Heart left ventricle (tissue), 16 donors: ENCODE data around the gene GPLD1. TPM values are rescaled to one million over a fixed set of nuclear protein-coding genes. Genes with fewer than 3 reads are reported as not detected.
"Not testable (repeated sequence)": the region's sequence is repeated elsewhere in the genome, so short reads cannot be mapped to it uniquely, and the experiment has no call there.

Experiments
- ATAC-seq, 4 donors: fragments of 200-7000 bp; cut with Tn5 transposase; one replicate each; pipeline ENCODE4 v1.9.1; 2020 to 2022; ENCODE audit warnings: moderate library complexity in 4 of 4, mild to moderate bottlenecking in 3 of 4, moderate number of reproducible peaks in 1 of 4
- DNase-seq, 5 donors: peaks; one replicate each; pipeline ENCODE4 v3.0.0-alpha.2; 2020
- H3K27ac ChIP-seq, 12 donors: fragments of 200-600 bp; sonication (generic) in 4 of 12; one replicate each; pipeline versions ENCODE4 v1.5.0 to v1.8.0; 2016 to 2022; ENCODE audit warnings: mild to moderate bottlenecking in 2 of 12
- H3K27me3 ChIP-seq, 9 donors: fragments of 200-600 bp; sonication (generic) in 2 of 9; one replicate each; pipeline versions ENCODE4 v1.5.1 to v1.8.0; 2016 to 2022; ENCODE audit warnings: mild to moderate bottlenecking in 3 of 9
- H3K36me3 ChIP-seq, 9 donors: fragments of 200-600 bp; sonication (generic) in 2 of 9; one replicate each; pipeline versions ENCODE4 v1.5.0 to v1.8.0; 2018 to 2022; ENCODE audit warnings: mild to moderate bottlenecking in 2 of 9
- H3K4me1 ChIP-seq, 12 donors: fragments of 200-600 bp; sonication (generic) in 4 of 12; one replicate each; pipeline versions ENCODE4 v1.5.0 to v1.8.0; 2016 to 2022; ENCODE audit warnings: mild to moderate bottlenecking in 3 of 12
- H3K4me3 ChIP-seq, 12 donors: fragments of 200-600 bp; sonication (generic) in 4 of 12; one replicate each; pipeline versions ENCODE4 v1.5.0 to v1.8.0; 2017 to 2022; ENCODE audit warnings: mild to moderate bottlenecking in 9 of 12, moderate library complexity in 4 of 12
- H3K9me3 ChIP-seq, 12 donors: fragments of 200-600 bp; sonication (generic) in 4 of 12; one replicate each; pipeline versions ENCODE4 v1.5.0 to v1.8.0; 2016 to 2022; ENCODE audit warnings: mild to moderate bottlenecking in 1 of 12
- POLR2A ChIP-seq, 2 donors: fragments of 450-650 bp; IDR thresholded peaks; one replicate each; pipeline ENCODE4 v1.6.1; 2017; ENCODE audit warnings: antibody characterized with exemption in 2 of 2, mild to moderate bottlenecking in 2 of 2, moderate library complexity in 2 of 2
- WGBS, 4 donors: extraction: QIAGEN DNeasy Blood & Tissue Kit in 2 of 4; methylation state at CpG; one replicate each; pipeline versions ENCODE4 v1.1.5 to v1.1.7; 2013 to 2018; 5-methylcytosine and 5-hydroxymethylcytosine counted together
- intact Hi-C, 10 donors: fragments of 100-400 bp; cut with DNase I; formaldehyde crosslinking; loops; one replicate each; pipeline versions ENCODE4 v1.11.1 to v1.14.2; 2022
- polyA plus RNA-seq, 2 donors: library from polyadenylated mRNA; stranded (reverse); fragments of 200-250 nt; gene quantifications; one replicate each; pipeline ENCODE4 v1.2.3, GENCODE V29; 2013
- total RNA-seq, 9 donors: library from RNA; depleted of rRNA in 2 of 9; stranded (reverse); fragments of >200 nt in 2 of 9; fragmentation: NEBNext Ultra II Directional in 3 of 9; extraction: Animal tissue kit (Norgen Biotek cat#: 25700) in 3 of 9; gene quantifications; one replicate each; pipeline versions ENCODE4 v1.1.0 to v1.2.4, GENCODE V29; 2016 to 2023
- TF ChIP-seq, protein P1 (sequence below), 12 donors: fragments of 200-600 bp; sonication (generic) in 4 of 12; IDR thresholded peaks; one replicate each; pipeline versions ENCODE4 v1.5.0 to v1.8.0; 2018 to 2022; ENCODE audit warnings: antibody characterized with exemption in 12 of 12, mild to moderate bottlenecking in 5 of 12
- donor health status: ischemic (EF 13 %, LVEDD 7.1; RV severe dilation, severe dysfunction).
- donor health status: healthy with polysubstance abuse.
- donor health status: DM: no; HTN: yes; CAD: no.
- donor health status: DM: no; HTN: no; CAD: no.
- donor health status: ischemic (EF 25% LVEDD 6.9; RV normal size, moderate dysfunction).
- donor health status: ischemic (EF 25% LVEDD 5.7; RV mildly dilated, moderate dysfunction).
- donor health status: healthy.
- donor health status: DM: yes; HTN: yes; CAD: no.
- donor health status: ischemic (EF 35%, LVEDD 5.7; RV mildly dilated, moderate dysfunction).
- donor health status: nonischemic (EF 11% LVEDD 7.7; RV severe dilation, severe dysfunction).
- donor health status: DM: yes; HTN: yes; CAD: no.
- donor health status: PGD.
- donor health status: ischemic (EF 29% LVEDD 5.4; RV normal size, mild dysfunction).
- donor health status: nonischemic (EF 23%, LVEDD 6.1; RV moderate dilation, normal function).

The GPLD1 gene
- total and polyA plus RNA-seq, 11 donors, result 0.18 to 0.99 (median 0.81) TPM

DNA sequence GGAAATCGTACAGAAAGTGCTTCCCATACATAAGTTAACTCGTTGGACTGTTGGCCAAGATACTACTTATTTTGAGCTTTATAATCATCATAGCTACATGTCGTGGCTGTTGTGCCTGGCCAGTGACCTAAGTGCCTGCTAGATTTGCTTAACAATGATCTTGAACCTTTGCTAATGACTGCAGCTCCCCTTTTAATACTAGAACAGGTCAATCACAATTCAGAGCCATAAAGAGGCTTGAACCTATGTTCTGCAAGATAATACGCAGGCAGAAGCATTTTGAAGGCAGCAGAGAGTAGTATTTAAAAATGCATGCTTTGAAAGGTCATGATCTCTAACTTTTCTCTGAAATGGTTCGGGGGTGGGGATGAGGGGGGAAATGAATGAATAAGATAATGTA is 84.1 kb downstream of the GPLD1 start:
- ATAC-seq (no peak), DNase-seq (no peak)
- H3K27me3 ChIP-seq, result peaks cover 0 to 4% (median 0%) of the 10 kb centered on the region in 9 donors
- H3K4me1 ChIP-seq, result peaks cover 0 to 27% (median 15%) of the 10 kb centered on the region in 12 donors
- H3K9me3 ChIP-seq, result no peaks in the 10 kb centered on the region
- no peak overlapping the region for H3K4me3 ChIP-seq
- no peak overlapping the region for H3K27ac ChIP-seq
- intact Hi-C loops, result no loop called here
- H3K36me3 ChIP-seq, result peaks cover 0 to 58% (median 53%) of the 10 kb centered on the region in 9 donors
- TF ChIP-seq POLR2A (IDR thresholded peaks at IDR 0.05), result no peak
- TF ChIP-seq, protein P1, sequence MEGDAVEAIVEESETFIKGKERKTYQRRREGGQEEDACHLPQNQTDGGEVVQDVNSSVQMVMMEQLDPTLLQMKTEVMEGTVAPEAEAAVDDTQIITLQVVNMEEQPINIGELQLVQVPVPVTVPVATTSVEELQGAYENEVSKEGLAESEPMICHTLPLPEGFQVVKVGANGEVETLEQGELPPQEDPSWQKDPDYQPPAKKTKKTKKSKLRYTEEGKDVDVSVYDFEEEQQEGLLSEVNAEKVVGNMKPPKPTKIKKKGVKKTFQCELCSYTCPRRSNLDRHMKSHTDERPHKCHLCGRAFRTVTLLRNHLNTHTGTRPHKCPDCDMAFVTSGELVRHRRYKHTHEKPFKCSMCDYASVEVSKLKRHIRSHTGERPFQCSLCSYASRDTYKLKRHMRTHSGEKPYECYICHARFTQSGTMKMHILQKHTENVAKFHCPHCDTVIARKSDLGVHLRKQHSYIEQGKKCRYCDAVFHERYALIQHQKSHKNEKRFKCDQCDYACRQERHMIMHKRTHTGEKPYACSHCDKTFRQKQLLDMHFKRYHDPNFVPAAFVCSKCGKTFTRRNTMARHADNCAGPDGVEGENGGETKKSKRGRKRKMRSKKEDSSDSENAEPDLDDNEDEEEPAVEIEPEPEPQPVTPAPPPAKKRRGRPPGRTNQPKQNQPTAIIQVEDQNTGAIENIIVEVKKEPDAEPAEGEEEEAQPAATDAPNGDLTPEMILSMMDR (IDR thresholded peaks at IDR 0.05), result no peak
- 83 to 86% (median 85%) methylated on average over 5 of the region's 5 CpGs for WGBS, 4 donors

- peak overlapping the region; percentile 66 to 100 (median 84) for H3K4me3 ChIP-seq
Measured at GRCh38 chr6:24403501-24403824, 85.9 kb downstream of the GPLD1 start.

GRCh38 chr6:24402697-24403500 is 86.5 kb downstream of the GPLD1 start, which contains the start of gene MRS2:
MRS2 (plus strand) TSS chr6:24402936; CDS start chr6:24403047, 111 bp downstream.
- peaks cover 0 to 20% (median 8%) of the 10 kb centered on the region in 9 donors for H3K27me3 ChIP-seq
- intact Hi-C loops, result no loop called here
- no peaks in the 10 kb centered on the region for H3K9me3 ChIP-seq
- peaks cover 0 to 34% (median 30%) of the 10 kb centered on the region in 9 donors for H3K36me3 ChIP-seq
- peak within 1 kb of the TSS; percentile 70 to 94 (median 88) for H3K27ac ChIP-seq
- ATAC-seq, result peak; percentile 97 to 99 (median 99)
- 0 to 1% (median 1%) methylated on average over 10 to 63 of the region's 63 CpGs for WGBS, 4 donors
- peak; percentile 82 to 92 (median 90) for DNase-seq
- H3K4me1 ChIP-seq, result peaks cover 0 to 27% (median 15%) of the 10 kb centered on the region in 12 donors
- H3K4me3 ChIP-seq, result peak within 1 kb of the TSS; percentile 66 to 100 (median 84)
- TF ChIP-seq, protein P1 (IDR thresholded peaks at IDR 0.05), result no peak
- TF ChIP-seq POLR2A (IDR thresholded peaks at IDR 0.05), result peak; percentile 78 to 84

More at GRCh38 chr6:24403501-24403824, 85.9 kb downstream of the GPLD1 start:
- TF ChIP-seq, protein P1 (IDR thresholded peaks at IDR 0.05), result no peak
- TF ChIP-seq POLR2A (IDR thresholded peaks at IDR 0.05), result no peak
- 6 to 11% (median 6%) methylated on average over 12 of the region's 12 CpGs for WGBS, 4 donors
- no peaks in the 10 kb centered on the region for H3K9me3 ChIP-seq
- H3K27me3 ChIP-seq, result peaks cover 0 to 14% (median 5%) of the 10 kb centered on the region in 9 donors
- peaks cover 0 to 27% (median 15%) of the 10 kb centered on the region in 12 donors for H3K4me1 ChIP-seq
- peaks cover 0 to 40% (median 35%) of the 10 kb centered on the region in 9 donors for H3K36me3 ChIP-seq
- ATAC-seq (no peak), DNase-seq (no peak)
- peak overlapping the region; percentile 70 to 94 (median 88) for H3K27ac ChIP-seq
- intact Hi-C loops, result no loop called here

- DNase-seq (no peak), ATAC-seq (no peak)
- H3K4me3 ChIP-seq, result no peak overlapping the region
- 50 to 68% (median 56%) methylated on average over 4 of the region's 4 CpGs for WGBS, 4 donors
- H3K27me3 ChIP-seq, result peaks cover 0 to 28% (median 8%) of the 10 kb centered on the region in 9 donors
- H3K9me3 ChIP-seq, result peaks cover 0 to 4% (median 0%) of the 10 kb centered on the region in 12 donors
- peaks cover 0 to 23% (median 13%) of the 10 kb centered on the region in 12 donors for H3K4me1 ChIP-seq
- peaks cover 0 to 20% (median 15%) of the 10 kb centered on the region in 9 donors for H3K36me3 ChIP-seq
- no peak for TF ChIP-seq POLR2A (IDR thresholded peaks at IDR 0.05)
- TF ChIP-seq, protein P1 (IDR thresholded peaks at IDR 0.05), result no peak
- no peak overlapping the region for H3K27ac ChIP-seq
- intact Hi-C loops, result no loop called here
Measured at GRCh38 chr6:24401458-24401857, 87.9 kb downstream of the GPLD1 start.

GRCh38 chr6:24400045-24401039 is 89.0 kb downstream of the GPLD1 start:
- intact Hi-C loops, DNase-seq, ATAC-seq, H3K27ac ChIP-seq, H3K36me3 ChIP-seq, H3K9me3 ChIP-seq, H3K4me3 ChIP-seq: not testable (repeated sequence)
- Histone ChIP-seq H3K27me3 (peaks cover 0 to 33% (median 8%) of the 10 kb centered on the region in 9 donors), H3K4me1 (peaks cover 0 to 23% (median 13%) of the 10 kb centered on the region in 12 donors)
- WGBS, 4 donors, result 20 to 30% (median 24%) methylated on average over 17 of the region's 17 CpGs
